HEK293T (cell line): ENCODE results near the gene ERBB4.

Source experiments
- CTCF ChIA-PET: fragments of 350-600 bp; formaldehyde crosslinking; extraction: SDS; loops from one replicate; lab custom pipeline; 2021; ENCODE audit warnings: antibody characterized with exemption, inconsistent platforms; lab: Yijun Ruan, JAX
- POLR2A ChIA-PET: fragments of 350-600 bp; formaldehyde crosslinking; extraction: SDS; loops from one replicate; lab custom pipeline; 2020; ENCODE audit warnings: antibody characterized with exemption, inconsistent platforms; lab: Yijun Ruan, JAX
- DNase-seq: peaks from one replicate; pipeline ENCODE4 v3.0.0; 2012; ENCODE audit warnings: mixed read lengths; ENCODE audit errors: extremely low spot score
- ARNT ChIP-seq: fragments of 450-650 bp; IDR thresholded peaks from 2 replicates; pipeline ENCODE4 v1.6.1; 2017; ENCODE audit warnings: mild to moderate bottlenecking
- BHLHE40 ChIP-seq: fragments of 450-650 bp; IDR thresholded peaks from 2 replicates; pipeline ENCODE4 v1.6.1; 2016; ENCODE audit warnings: mild to moderate bottlenecking, moderate library complexity, borderline replicate concordance
- CTBP1 ChIP-seq: fragments of 450-650 bp; IDR thresholded peaks from 2 replicates; pipeline ENCODE4 v1.6.1; 2016; ENCODE audit warnings: borderline replicate concordance
- ELF4 ChIP-seq: fragments of 450-650 bp; IDR thresholded peaks from 2 replicates; pipeline ENCODE4 v1.6.1; 2017; ENCODE audit warnings: antibody characterized with exemption
- FOXA1 ChIP-seq: fragments of 450-650 bp; IDR thresholded peaks from 2 replicates; pipeline ENCODE4 v1.6.1; 2016; ENCODE audit warnings: mild to moderate bottlenecking
- FOXK2 ChIP-seq: fragments of 450-650 bp; IDR thresholded peaks from 2 replicates; pipeline ENCODE4 v1.6.1; 2016; ENCODE audit warnings: mild to moderate bottlenecking
- FOXM1 ChIP-seq: fragments of 450-650 bp; IDR thresholded peaks from 2 replicates; pipeline ENCODE4 v1.6.1; 2017; ENCODE audit warnings: mild to moderate bottlenecking, borderline replicate concordance
- HDGF ChIP-seq: fragments of 450-650 bp; IDR thresholded peaks from 2 replicates; pipeline ENCODE4 v1.6.1; 2017; ENCODE audit warnings: antibody characterized with exemption, borderline replicate concordance
- L3MBTL2 ChIP-seq: fragments of 450-650 bp; conservative IDR thresholded peaks from 2 replicates; pipeline ENCODE4 v1.6.1; 2016; ENCODE audit warnings: mild to moderate bottlenecking
- LEF1 ChIP-seq: fragments of 450-650 bp; IDR thresholded peaks from 2 replicates; pipeline ENCODE4 v1.6.1; 2017; ENCODE audit warnings: mild to moderate bottlenecking, borderline replicate concordance
- NFRKB ChIP-seq: fragments of 450-650 bp; IDR thresholded peaks from 2 replicates; pipeline ENCODE4 v1.6.1; 2016; ENCODE audit warnings: mild to moderate bottlenecking, moderate library complexity
- PKNOX1 ChIP-seq: fragments of 450-650 bp; IDR thresholded peaks from 2 replicates; pipeline ENCODE4 v1.6.1; 2016
- SP1 ChIP-seq: fragments of 450-650 bp; IDR thresholded peaks from 2 replicates; pipeline ENCODE4 v1.6.1; 2017
- SUZ12 ChIP-seq: fragments of 450-650 bp; IDR thresholded peaks from 2 replicates; pipeline ENCODE4 v1.6.1; 2016; ENCODE audit warnings: mild to moderate bottlenecking
- TARDBP ChIP-seq: fragments of 450-650 bp; IDR thresholded peaks from 2 replicates; pipeline ENCODE4 v1.6.1; 2016
- ZNF384 ChIP-seq: fragments of 450-650 bp; IDR thresholded peaks from 2 replicates; pipeline ENCODE4 v1.6.1; 2016

ERBB4 gene

GRCh38 chr2:211429256-211429920 is 1109.2 kb downstream of the ERBB4 start:
- CTCF ChIA-PET = no interaction called here

GRCh38 chr2:211426240-211426639 is 1112.4 kb downstream of the ERBB4 start:
- ChIA-PET CTCF (no interaction called here), POLR2A (no interaction called here)
- TF ChIP-seq ELF4 (no peak), ARNT (no peak), L3MBTL2 (no peak), LEF1 (no peak), FOXK2 (no peak), PKNOX1 (no peak), SUZ12 (no peak), FOXA1 (no peak), FOXM1 (no peak), HDGF (no peak), NFRKB (no peak), ZNF384 (no peak), CTBP1 (no peak), SP1 (no peak), TARDBP (no peak)
- no peak for DNase-seq

More at GRCh38 chr2:211429256-211429920, 1109.2 kb downstream of the ERBB4 start:
- POLR2A ChIA-PET = no interaction called here
- no peak for TF ChIP-seq SUZ12
- no peak for DNase-seq

- CTCF ChIA-PET = no interaction called here
- TF ChIP-seq PKNOX1 (no peak), HDGF (no peak), SUZ12 (no peak), FOXK2 (no peak), FOXM1 (no peak), CTBP1 (no peak), ZNF384 (no peak), BHLHE40 (no peak)
- POLR2A ChIA-PET = no interaction called here
Measured at GRCh38 chr2:211423018-211423417, 1115.6 kb downstream of the ERBB4 start.

GRCh38 chr2:211417544-211417943 is 1121.1 kb downstream of the ERBB4 start:
- TF ChIP-seq HDGF (no peak), FOXM1 (no peak), FOXA1 (no peak), PKNOX1 (no peak), L3MBTL2 (no peak)
- ChIA-PET CTCF (no interaction called here), POLR2A (no interaction called here)
- DNase-seq = no peak

More at GRCh38 chr2:211423018-211423417, 1115.6 kb downstream of the ERBB4 start:
- DNase-seq = no peak

GRCh38 chr2:211416373-211416772 is 1122.2 kb downstream of the ERBB4 start:
- TF ChIP-seq LEF1 (no peak), SUZ12 (no peak), SP1 (no peak), ELF4 (no peak), NFRKB (no peak), ARNT (no peak), TARDBP (no peak), PKNOX1 (no peak), CTBP1 (no peak), FOXK2 (no peak)
- CTCF ChIA-PET = interaction anchor here (0.6 kb wide), 2 partner anchors 791 to 1157 kb away, joined by 3 read pairs; no protein-coding TSS in a partner anchor
- POLR2A ChIA-PET = no interaction called here
- DNase-seq = no peak

GRCh38 chr2:211413746-211414145 is 1124.9 kb downstream of the ERBB4 start:
- ChIA-PET CTCF (no interaction called here), POLR2A (no interaction called here)
- TF ChIP-seq ARNT (no peak), FOXA1 (no peak), ZNF384 (no peak), BHLHE40 (no peak), LEF1 (no peak), SP1 (no peak), TARDBP (no peak)
- DNase-seq = no peak
